WTC11 (cell line): ENCODE measurements around the gene TBL1X. TPM values are rescaled to one million over a fixed set of nuclear protein-coding genes. Genes with fewer than 3 reads are reported as not detected.

Experiments
- ATAC-seq: fragments of 200-7000 bp; cut with Tn5 transposase; 2 replicates; pipeline ENCODE4 v1.10.0; 2021; ENCODE audit warnings: mild to moderate bottlenecking, moderate library complexity
- CTCF ChIA-PET: fragments of 300-600 bp; sonication (Branson Sonifier 250); formaldehyde crosslinking; loops from one replicate; lab custom pipeline; 2021; ENCODE audit warnings: antibody characterized with exemption; lab: Charles Lee
- POLR2A ChIA-PET: fragments of 350-600 bp; sonication (Branson Sonifier 250); formaldehyde crosslinking; loops from one replicate; lab custom pipeline; 2021; ENCODE audit warnings: antibody characterized with exemption; lab: Charles Lee
- DNase-seq: peaks from one replicate; pipeline ENCODE4 v3.0.0; 2021; ENCODE audit warnings: low spot score
- H3K27ac Mint-ChIP-seq: 2 replicates; pipeline ENCODE4 v1.8.0; 2021; ENCODE audit warnings: mixed read lengths
- H3K27me3 Mint-ChIP-seq: 2 replicates; pipeline ENCODE4 v1.8.0; 2021; ENCODE audit warnings: low read depth, mild to moderate bottlenecking, moderate library complexity, mixed read lengths
- H3K36me3 Mint-ChIP-seq: 2 replicates; pipeline ENCODE4 v1.8.0; 2021; ENCODE audit warnings: mixed read lengths
- H3K4me1 Mint-ChIP-seq: 2 replicates; pipeline ENCODE4 v1.8.0; 2022; ENCODE audit warnings: mixed read lengths
- H3K4me3 Mint-ChIP-seq: 2 replicates; pipeline ENCODE4 v1.8.0; 2021; ENCODE audit warnings: mild to moderate bottlenecking, moderate library complexity, mixed read lengths
- H3K9me3 Mint-ChIP-seq: 2 replicates; pipeline ENCODE4 v1.8.0; 2021; ENCODE audit warnings: mixed read lengths
- ATF1 ChIP-seq: sonication (generic); formaldehyde crosslinking; IDR thresholded peaks from 2 replicates; pipeline ENCODE4 v1.8.1; 2023; ENCODE audit warnings: mild to moderate bottlenecking, moderate library complexity, missing genetic modification reagents
- E2F5 ChIP-seq: sonication (generic); formaldehyde crosslinking; IDR thresholded peaks from 2 replicates; pipeline ENCODE4 v1.8.1; 2022; ENCODE audit warnings: mild to moderate bottlenecking, moderate library complexity, missing genetic modification reagents
- ETV6 ChIP-seq: sonication (generic); formaldehyde crosslinking; IDR thresholded peaks from 2 replicates; pipeline ENCODE4 v1.8.1; 2022; ENCODE audit warnings: mild to moderate bottlenecking, missing genetic modification reagents
- GABPB1 ChIP-seq: sonication (generic); formaldehyde crosslinking; IDR thresholded peaks from 2 replicates; pipeline ENCODE4 v1.8.1; 2023; ENCODE audit warnings: mild to moderate bottlenecking, missing genetic modification reagents
- GRHL2 ChIP-seq: fragments of 250-450 bp; sonication (Bioruptor Pico); IDR thresholded peaks from 2 replicates; pipeline ENCODE4 v1.8.0; 2022; ENCODE audit warnings: mild to moderate bottlenecking, moderate library complexity; ENCODE audit not compliant: insufficient replicate concordance, severe bottlenecking
- GTF2I ChIP-seq: fragments of 250-450 bp; sonication (Bioruptor Pico); conservative IDR thresholded peaks from 2 replicates; pipeline ENCODE4 v1.4.0; 2021; ENCODE audit warnings: mild to moderate bottlenecking
- IRF2 ChIP-seq: sonication (generic); formaldehyde crosslinking; IDR thresholded peaks from 2 replicates; pipeline ENCODE4 v1.8.0; 2022; ENCODE audit warnings: low read depth, missing genetic modification reagents, borderline replicate concordance
- KAT7 ChIP-seq: sonication (generic); formaldehyde crosslinking; IDR thresholded peaks from 2 replicates; pipeline ENCODE4 v1.8.1; 2023; ENCODE audit warnings: missing genetic modification reagents, mild to moderate bottlenecking, borderline replicate concordance
- MYBL2 ChIP-seq: sonication (generic); formaldehyde crosslinking; IDR thresholded peaks from 2 replicates; pipeline ENCODE4 v1.8.1; 2023; ENCODE audit warnings: mild to moderate bottlenecking, moderate library complexity, missing genetic modification reagents
- NFATC4 ChIP-seq: fragments of 250-450 bp; sonication (Bioruptor Pico); IDR thresholded peaks from 2 replicates; pipeline ENCODE4 v1.9.0; 2021; ENCODE audit warnings: mild to moderate bottlenecking
- NFYB ChIP-seq: sonication (generic); formaldehyde crosslinking; conservative IDR thresholded peaks from 2 replicates; pipeline ENCODE4 v1.8.0; 2022; ENCODE audit warnings: low read depth, missing genetic modification reagents
- NR2C2 ChIP-seq: sonication (generic); formaldehyde crosslinking; IDR thresholded peaks from 2 replicates; pipeline ENCODE4 v1.8.0; 2022; ENCODE audit warnings: mild to moderate bottlenecking, missing genetic modification reagents
- OVOL2 ChIP-seq: fragments of 250-450 bp; sonication (Bioruptor Pico); IDR thresholded peaks from 2 replicates; pipeline ENCODE4 v1.9.0; 2021; ENCODE audit warnings: mild to moderate bottlenecking, borderline replicate concordance
- RELA ChIP-seq: sonication (generic); formaldehyde crosslinking; IDR thresholded peaks from 2 replicates; pipeline ENCODE4 v1.8.1; 2022; ENCODE audit warnings: missing genetic modification reagents, mild to moderate bottlenecking, borderline replicate concordance
- SMAD4 ChIP-seq: sonication (generic); formaldehyde crosslinking; IDR thresholded peaks from 2 replicates; pipeline ENCODE4 v1.8.0; 2022; ENCODE audit warnings: mild to moderate bottlenecking, missing genetic modification reagents
- SOX15 ChIP-seq: fragments of 250-450 bp; sonication (Bioruptor Pico); IDR thresholded peaks from 2 replicates; pipeline ENCODE4 v1.9.0; 2021; ENCODE audit warnings: mild to moderate bottlenecking
- ZNF263 ChIP-seq: sonication (generic); formaldehyde crosslinking; IDR thresholded peaks from 2 replicates; pipeline ENCODE4 v1.8.1; 2022; ENCODE audit warnings: low read depth, mild to moderate bottlenecking, moderate library complexity, missing genetic modification reagents
- ZNF416 ChIP-seq: fragments of 250-450 bp; sonication (Bioruptor Pico); IDR thresholded peaks from 2 replicates; pipeline ENCODE4 v1.9.0; 2021; ENCODE audit warnings: mild to moderate bottlenecking, inconsistent platforms
- ZNF423 ChIP-seq: fragments of 250-450 bp; sonication (Bioruptor Pico); IDR thresholded peaks from 2 replicates; pipeline ENCODE4 v2.1.2; 2022; ENCODE audit warnings: mild to moderate bottlenecking, moderate library complexity
- ZNF512 ChIP-seq: sonication (generic); formaldehyde crosslinking; IDR thresholded peaks from 2 replicates; pipeline ENCODE4 v1.8.1; 2022; ENCODE audit warnings: missing genetic modification reagents, borderline replicate concordance
- ZNF671 ChIP-seq: fragments of 250-450 bp; sonication (Bioruptor Pico); IDR thresholded peaks from 2 replicates; pipeline ENCODE4 v1.8.0; 2021; ENCODE audit warnings: mild to moderate bottlenecking
- total RNA-seq: library from RNA; stranded (reverse); gene quantifications from 3 replicates; pipeline ENCODE4 v1.2.3, GENCODE V29; 2021
- TF ChIP-seq, protein P1 (sequence below): sonication (generic); formaldehyde crosslinking; IDR thresholded peaks from 2 replicates; pipeline ENCODE4 v1.8.1; 2023; ENCODE audit warnings: mild to moderate bottlenecking, moderate library complexity, missing genetic modification reagents
- TF ChIP-seq, protein P2 (sequence below): sonication (generic); formaldehyde crosslinking; IDR thresholded peaks from 2 replicates; pipeline ENCODE4 v1.8.0; 2022; ENCODE audit warnings: mild to moderate bottlenecking, missing genetic modification reagents
- TF ChIP-seq, protein P3 (sequence below): sonication (generic); formaldehyde crosslinking; IDR thresholded peaks from 2 replicates; pipeline ENCODE4 v1.8.0; 2022; ENCODE audit warnings: missing genetic modification reagents
- TF ChIP-seq, protein P4 (sequence below): sonication (generic); formaldehyde crosslinking; IDR thresholded peaks from 2 replicates; pipeline ENCODE4 v1.8.1; 2023; ENCODE audit warnings: mild to moderate bottlenecking, missing genetic modification reagents

The TBL1X gene
- total RNA-seq, 1 experiment from 2014 or later = 27.7 TPM

- CTCF ChIA-PET = no interaction called here
Observed at GRCh38 chrX:9562851-9563250, 98.0 kb downstream of the TBL1X start.

DNA sequence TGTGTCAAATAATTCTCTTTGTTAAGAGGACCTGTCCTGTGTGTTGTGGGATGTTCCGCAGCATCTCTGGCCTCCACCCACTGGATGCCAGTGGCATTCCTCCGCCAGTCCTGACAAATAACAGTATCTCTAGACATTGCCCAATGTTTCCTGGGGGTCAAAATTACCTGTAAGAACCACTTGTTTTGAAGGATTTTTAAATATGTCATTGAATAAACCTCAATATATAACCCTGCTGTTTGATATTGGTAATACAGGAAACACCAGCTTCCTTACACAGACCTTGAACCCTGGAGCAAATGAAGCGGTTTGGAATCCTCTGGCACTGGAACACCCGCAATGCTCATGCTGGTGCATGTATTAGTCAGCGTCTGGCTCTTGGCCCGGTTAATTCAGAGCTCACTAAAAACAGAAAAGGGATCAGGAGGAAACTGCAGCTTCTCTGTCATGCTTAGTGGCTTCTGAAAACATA lies 101.3 kb downstream of the TBL1X start:
- H3K9me3 Mint-ChIP-seq = no peaks in the 10 kb centered on the region
- peaks cover 14% of the 10 kb centered on the region for H3K4me1 Mint-ChIP-seq
- DNase-seq = no peak
- H3K27ac Mint-ChIP-seq = no peak overlapping the region
- no peaks in the 10 kb centered on the region for H3K27me3 Mint-ChIP-seq
- ChIA-PET POLR2A (interaction anchor here (0.6 kb wide), 1 partner anchor 94 kb away, joined by 5 read pairs; no protein-coding TSS in a partner anchor), CTCF (no interaction called here)
- no peak overlapping the region for H3K4me3 Mint-ChIP-seq
- ATAC-seq = no peak
- peaks cover 2% of the 10 kb centered on the region; the same call in 1 of the 2 replicates for H3K36me3 Mint-ChIP-seq
- TF ChIP-seq GTF2I (CRISPR knock-in tag) (no peak), ZNF512 (CRISPR knock-in tag) (no peak), E2F5 (CRISPR knock-in tag) (no peak), IRF2 (CRISPR knock-in tag) (no peak), ZNF671 (CRISPR knock-in tag) (no peak), MYBL2 (CRISPR knock-in tag) (no peak), ATF1 (CRISPR knock-in tag) (no peak), ZNF416 (no peak), RELA (CRISPR knock-in tag) (no peak), KAT7 (no peak), GRHL2 (no peak), NFYB (no peak), ETV6 (CRISPR knock-in tag) (no peak), NR2C2 (CRISPR knock-in tag) (no peak)
- TF ChIP-seq, protein P1, sequence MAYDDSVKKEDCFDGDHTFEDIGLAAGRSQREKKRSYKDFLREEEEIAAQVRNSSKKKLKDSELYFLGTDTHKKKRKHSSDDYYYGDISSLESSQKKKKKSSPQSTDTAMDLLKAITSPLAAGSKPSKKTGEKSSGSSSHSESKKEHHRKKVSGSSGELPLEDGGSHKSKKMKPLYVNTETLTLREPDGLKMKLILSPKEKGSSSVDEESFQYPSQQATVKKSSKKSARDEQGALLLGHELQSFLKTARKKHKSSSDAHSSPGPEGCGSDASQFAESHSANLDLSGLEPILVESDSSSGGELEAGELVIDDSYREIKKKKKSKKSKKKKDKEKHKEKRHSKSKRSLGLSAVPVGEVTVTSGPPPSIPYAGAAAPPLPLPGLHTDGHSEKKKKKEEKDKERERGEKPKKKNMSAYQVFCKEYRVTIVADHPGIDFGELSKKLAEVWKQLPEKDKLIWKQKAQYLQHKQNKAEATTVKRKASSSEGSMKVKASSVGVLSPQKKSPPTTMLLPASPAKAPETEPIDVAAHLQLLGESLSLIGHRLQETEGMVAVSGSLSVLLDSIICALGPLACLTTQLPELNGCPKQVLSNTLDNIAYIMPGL (CRISPR knock-in tag) = no peak

More at GRCh38 chrX:9562851-9563250, 98.0 kb downstream of the TBL1X start:
- H3K27me3 Mint-ChIP-seq = no peaks in the 10 kb centered on the region
- H3K4me3 Mint-ChIP-seq = no peak overlapping the region
- no peak for ATAC-seq
- no peaks in the 10 kb centered on the region for H3K9me3 Mint-ChIP-seq
- H3K4me1 Mint-ChIP-seq = peaks cover 12% of the 10 kb centered on the region
- POLR2A ChIA-PET = no interaction called here
- no peak overlapping the region for H3K27ac Mint-ChIP-seq
- peaks cover 2% of the 10 kb centered on the region; the same call in 1 of the 2 replicates for H3K36me3 Mint-ChIP-seq
- TF ChIP-seq ZNF263 = no peak
- TF ChIP-seq ZNF423 (CRISPR knock-in tag) = no peak
- TF ChIP-seq, protein P2, sequence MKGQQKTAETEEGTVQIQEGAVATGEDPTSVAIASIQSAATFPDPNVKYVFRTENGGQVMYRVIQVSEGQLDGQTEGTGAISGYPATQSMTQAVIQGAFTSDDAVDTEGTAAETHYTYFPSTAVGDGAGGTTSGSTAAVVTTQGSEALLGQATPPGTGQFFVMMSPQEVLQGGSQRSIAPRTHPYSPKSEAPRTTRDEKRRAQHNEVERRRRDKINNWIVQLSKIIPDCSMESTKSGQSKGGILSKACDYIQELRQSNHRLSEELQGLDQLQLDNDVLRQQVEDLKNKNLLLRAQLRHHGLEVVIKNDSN (CRISPR knock-in tag) = no peak
- TF ChIP-seq OVOL2 (CRISPR knock-in tag) = no peak
- no peak for TF ChIP-seq SOX15 (CRISPR knock-in tag)
- no peak for TF ChIP-seq NFYB
- TF ChIP-seq, protein P3, sequence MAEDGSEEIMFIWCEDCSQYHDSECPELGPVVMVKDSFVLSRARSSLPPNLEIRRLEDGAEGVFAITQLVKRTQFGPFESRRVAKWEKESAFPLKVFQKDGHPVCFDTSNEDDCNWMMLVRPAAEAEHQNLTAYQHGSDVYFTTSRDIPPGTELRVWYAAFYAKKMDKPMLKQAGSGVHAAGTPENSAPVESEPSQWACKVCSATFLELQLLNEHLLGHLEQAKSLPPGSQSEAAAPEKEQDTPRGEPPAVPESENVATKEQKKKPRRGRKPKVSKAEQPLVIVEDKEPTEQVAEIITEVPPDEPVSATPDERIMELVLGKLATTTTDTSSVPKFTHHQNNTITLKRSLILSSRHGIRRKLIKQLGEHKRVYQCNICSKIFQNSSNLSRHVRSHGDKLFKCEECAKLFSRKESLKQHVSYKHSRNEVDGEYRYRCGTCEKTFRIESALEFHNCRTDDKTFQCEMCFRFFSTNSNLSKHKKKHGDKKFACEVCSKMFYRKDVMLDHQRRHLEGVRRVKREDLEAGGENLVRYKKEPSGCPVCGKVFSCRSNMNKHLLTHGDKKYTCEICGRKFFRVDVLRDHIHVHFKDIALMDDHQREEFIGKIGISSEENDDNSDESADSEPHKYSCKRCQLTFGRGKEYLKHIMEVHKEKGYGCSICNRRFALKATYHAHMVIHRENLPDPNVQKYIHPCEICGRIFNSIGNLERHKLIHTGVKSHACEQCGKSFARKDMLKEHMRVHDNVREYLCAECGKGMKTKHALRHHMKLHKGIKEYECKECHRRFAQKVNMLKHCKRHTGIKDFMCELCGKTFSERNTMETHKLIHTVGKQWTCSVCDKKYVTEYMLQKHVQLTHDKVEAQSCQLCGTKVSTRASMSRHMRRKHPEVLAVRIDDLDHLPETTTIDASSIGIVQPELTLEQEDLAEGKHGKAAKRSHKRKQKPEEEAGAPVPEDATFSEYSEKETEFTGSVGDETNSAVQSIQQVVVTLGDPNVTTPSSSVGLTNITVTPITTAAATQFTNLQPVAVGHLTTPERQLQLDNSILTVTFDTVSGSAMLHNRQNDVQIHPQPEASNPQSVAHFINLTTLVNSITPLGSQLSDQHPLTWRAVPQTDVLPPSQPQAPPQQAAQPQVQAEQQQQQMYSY (CRISPR knock-in tag) = no peak
- TF ChIP-seq, protein P4, sequence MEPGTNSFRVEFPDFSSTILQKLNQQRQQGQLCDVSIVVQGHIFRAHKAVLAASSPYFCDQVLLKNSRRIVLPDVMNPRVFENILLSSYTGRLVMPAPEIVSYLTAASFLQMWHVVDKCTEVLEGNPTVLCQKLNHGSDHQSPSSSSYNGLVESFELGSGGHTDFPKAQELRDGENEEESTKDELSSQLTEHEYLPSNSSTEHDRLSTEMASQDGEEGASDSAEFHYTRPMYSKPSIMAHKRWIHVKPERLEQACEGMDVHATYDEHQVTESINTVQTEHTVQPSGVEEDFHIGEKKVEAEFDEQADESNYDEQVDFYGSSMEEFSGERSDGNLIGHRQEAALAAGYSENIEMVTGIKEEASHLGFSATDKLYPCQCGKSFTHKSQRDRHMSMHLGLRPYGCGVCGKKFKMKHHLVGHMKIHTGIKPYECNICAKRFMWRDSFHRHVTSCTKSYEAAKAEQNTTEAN (CRISPR knock-in tag) = no peak
- TF ChIP-seq RELA (CRISPR knock-in tag) = no peak
- TF ChIP-seq NFATC4 (CRISPR knock-in tag) = no peak
- TF ChIP-seq ZNF671 (CRISPR knock-in tag) = no peak
- TF ChIP-seq GABPB1 (CRISPR knock-in tag) = no peak
- TF ChIP-seq SMAD4 (CRISPR knock-in tag) = no peak
- TF ChIP-seq, all 79 proteins: peak for 0
- DNase-seq = no peak
